Panc1 (cell line): ENCODE data around the gene UBFD1. TPM values are rescaled to one million over a fixed set of nuclear protein-coding genes. Genes with fewer than 3 reads are reported as not detected.

Experiments
- ATAC-seq: fragments of 200-7000 bp; cut with Tn5 transposase; 2 replicates; pipeline ENCODE4 v1.9.1; 2020; ENCODE audit warnings: mild to moderate bottlenecking, moderate library complexity
- BruUV-seq: library from RNA; stranded (reverse); fragments of 400-500 nt; replicated peaks from 2 replicates; lab custom pipeline; 2021; lab: Mats Ljungman, UMichigan
- CTCF ChIA-PET: fragments of 300-600 bp; sonication (Branson Sonifier 250); formaldehyde crosslinking; loops from one replicate; lab custom pipeline; 2022; ENCODE audit warnings: antibody characterized with exemption; lab: Charles Lee
- POLR2A ChIA-PET: fragments of 300-600 bp; sonication (Branson Sonifier 250); formaldehyde crosslinking; loops from one replicate; lab custom pipeline; 2022; ENCODE audit warnings: antibody characterized with exemption; lab: Charles Lee
- DNase-seq: peaks from one replicate; pipeline ENCODE4 v3.0.0-alpha.2; 2010; ENCODE audit warnings: low read depth, low spot score
- H3K27ac ChIP-seq: 2 replicates; pipeline ENCODE4 v1.5.1; 2011; ENCODE audit warnings: mild to moderate bottlenecking, low read length, inconsistent platforms
- H3K27me3 ChIP-seq: fragments of 200-500 bp; sonication (Bioruptor generic); 2 replicates; pipeline ENCODE4 v1.6.0; 2014; ENCODE audit warnings: low read length, inconsistent platforms; ENCODE audit not compliant: control insufficient read depth, insufficient read depth
- H3K36me3 ChIP-seq: fragments of 200-500 bp; sonication (Bioruptor generic); 2 replicates; pipeline ENCODE4 v1.5.1; 2014; ENCODE audit warnings: inconsistent platforms, mild to moderate bottlenecking, low read length, moderate library complexity; ENCODE audit not compliant: control insufficient read depth, insufficient read depth
- H3K4me1 ChIP-seq: 2 replicates; pipeline ENCODE4 v1.5.1; 2011; ENCODE audit warnings: inconsistent platforms, mild to moderate bottlenecking, low read length, moderate library complexity; ENCODE audit not compliant: control insufficient read depth, insufficient read depth
- H3K4me3 ChIP-seq, 2 experiments: 2 replicates each; pipeline ENCODE4 v1.5.1; 2011 to 2012; ENCODE audit warnings: low read depth in 2 of 2, low read length in 2 of 2, mild to moderate bottlenecking in 2 of 2, inconsistent platforms in 1 of 2, moderate library complexity in 1 of 2
- H3K9me3 ChIP-seq: fragments of 200-500 bp; sonication (Bioruptor generic); 2 replicates; pipeline ENCODE4 v1.5.1; 2014; ENCODE audit warnings: low read depth, mild to moderate bottlenecking, inconsistent platforms, low read length, moderate library complexity; ENCODE audit not compliant: control insufficient read depth, insufficient read depth
- POLR2AphosphoS5 ChIP-seq: IDR thresholded peaks from 2 replicates; pipeline ENCODE4 v1.6.1; 2012; ENCODE audit warnings: mild to moderate bottlenecking, low read depth, low read length, moderate library complexity
- SIN3A ChIP-seq: IDR thresholded peaks from 2 replicates; pipeline ENCODE4 v1.6.1; 2012; ENCODE audit warnings: low read depth, mild to moderate bottlenecking, low read length, moderate library complexity, borderline replicate concordance; ENCODE audit not compliant: insufficient read depth
- TCF7L2 ChIP-seq: IDR thresholded peaks from 2 replicates; pipeline ENCODE4 v1.6.1; 2011; ENCODE audit warnings: mild to moderate bottlenecking, low read depth, low read length, inconsistent platforms
- in situ Hi-C: cut with HindIII; loops from 2 replicates; pipeline ENCODE4 v1.10.0; 2016; ENCODE audit warnings: low sequenced_read_pairs, low pct_unique_long_range_greater_than_20kb
- intact Hi-C: fragments of 100-400 bp; cut with micrococcal nuclease; formaldehyde crosslinking; loops from one replicate; pipeline ENCODE4 v1.10.0; 2022; ENCODE audit not compliant: unreplicated experiment
- total RNA-seq: library from RNA; stranded (reverse); gene quantifications from one replicate; pipeline ENCODE4 v1.2.1, GENCODE V29; 2021; ENCODE audit not compliant: unreplicated experiment
- TF ChIP-seq, protein P1 (sequence below): fragments of 450-650 bp; IDR thresholded peaks from 2 replicates; pipeline ENCODE4 v1.5.1; 2017; ENCODE audit warnings: mild to moderate bottlenecking
- TF ChIP-seq, protein P2 (sequence below), 2 experiments: IDR thresholded peaks; 2 replicates each; pipeline ENCODE4 v1.6.1; 2011 to 2012; ENCODE audit warnings: low read depth in 2 of 2, control low read depth in 1 of 2, low read length in 1 of 2, mild to moderate bottlenecking in 1 of 2, moderate library complexity in 1 of 2; ENCODE audit not compliant: insufficient read depth in 1 of 2

The UBFD1 gene
- total RNA-seq, 1 experiment from 2014 or later = 102 TPM

DNA sequence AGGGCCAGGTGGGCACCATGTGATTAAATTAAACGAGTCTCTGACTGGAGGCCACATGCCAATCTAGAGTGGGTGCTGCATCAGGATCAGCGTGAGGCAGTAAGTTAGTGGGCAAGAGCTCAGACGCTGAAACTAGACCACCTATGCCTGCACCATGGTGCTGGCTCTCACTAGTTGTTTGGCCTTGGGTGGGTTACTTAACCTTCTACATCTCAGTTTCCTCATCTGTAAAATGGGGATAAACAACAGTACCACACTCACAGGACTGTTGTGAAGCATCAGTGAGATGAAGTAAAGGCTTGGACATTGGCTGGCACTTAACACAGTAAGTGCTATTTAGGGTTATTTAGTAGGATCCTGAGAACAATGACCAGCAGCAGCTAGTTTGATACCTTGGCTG, 32.7 kb downstream of the UBFD1 start:
- H3K4me3 ChIP-seq = no peak overlapping the region
- H3K27me3 ChIP-seq = no peaks in the 10 kb centered on the region
- BruUV-seq = no TSS peak
- ATAC-seq = no peak
- no peaks in the 10 kb centered on the region for H3K9me3 ChIP-seq
- no peak overlapping the region for H3K27ac ChIP-seq
- in situ Hi-C loops = no loop called here
- ChIA-PET CTCF (no interaction called here), POLR2A (no interaction called here)
- no peak for DNase-seq
- no peaks in the 10 kb centered on the region for H3K4me1 ChIP-seq
- TF ChIP-seq POLR2AphosphoS5 (no peak), TCF7L2 (no peak), SIN3A (no peak)
- TF ChIP-seq, protein P1, sequence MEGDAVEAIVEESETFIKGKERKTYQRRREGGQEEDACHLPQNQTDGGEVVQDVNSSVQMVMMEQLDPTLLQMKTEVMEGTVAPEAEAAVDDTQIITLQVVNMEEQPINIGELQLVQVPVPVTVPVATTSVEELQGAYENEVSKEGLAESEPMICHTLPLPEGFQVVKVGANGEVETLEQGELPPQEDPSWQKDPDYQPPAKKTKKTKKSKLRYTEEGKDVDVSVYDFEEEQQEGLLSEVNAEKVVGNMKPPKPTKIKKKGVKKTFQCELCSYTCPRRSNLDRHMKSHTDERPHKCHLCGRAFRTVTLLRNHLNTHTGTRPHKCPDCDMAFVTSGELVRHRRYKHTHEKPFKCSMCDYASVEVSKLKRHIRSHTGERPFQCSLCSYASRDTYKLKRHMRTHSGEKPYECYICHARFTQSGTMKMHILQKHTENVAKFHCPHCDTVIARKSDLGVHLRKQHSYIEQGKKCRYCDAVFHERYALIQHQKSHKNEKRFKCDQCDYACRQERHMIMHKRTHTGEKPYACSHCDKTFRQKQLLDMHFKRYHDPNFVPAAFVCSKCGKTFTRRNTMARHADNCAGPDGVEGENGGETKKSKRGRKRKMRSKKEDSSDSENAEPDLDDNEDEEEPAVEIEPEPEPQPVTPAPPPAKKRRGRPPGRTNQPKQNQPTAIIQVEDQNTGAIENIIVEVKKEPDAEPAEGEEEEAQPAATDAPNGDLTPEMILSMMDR = no peak
- TF ChIP-seq, protein P2, sequence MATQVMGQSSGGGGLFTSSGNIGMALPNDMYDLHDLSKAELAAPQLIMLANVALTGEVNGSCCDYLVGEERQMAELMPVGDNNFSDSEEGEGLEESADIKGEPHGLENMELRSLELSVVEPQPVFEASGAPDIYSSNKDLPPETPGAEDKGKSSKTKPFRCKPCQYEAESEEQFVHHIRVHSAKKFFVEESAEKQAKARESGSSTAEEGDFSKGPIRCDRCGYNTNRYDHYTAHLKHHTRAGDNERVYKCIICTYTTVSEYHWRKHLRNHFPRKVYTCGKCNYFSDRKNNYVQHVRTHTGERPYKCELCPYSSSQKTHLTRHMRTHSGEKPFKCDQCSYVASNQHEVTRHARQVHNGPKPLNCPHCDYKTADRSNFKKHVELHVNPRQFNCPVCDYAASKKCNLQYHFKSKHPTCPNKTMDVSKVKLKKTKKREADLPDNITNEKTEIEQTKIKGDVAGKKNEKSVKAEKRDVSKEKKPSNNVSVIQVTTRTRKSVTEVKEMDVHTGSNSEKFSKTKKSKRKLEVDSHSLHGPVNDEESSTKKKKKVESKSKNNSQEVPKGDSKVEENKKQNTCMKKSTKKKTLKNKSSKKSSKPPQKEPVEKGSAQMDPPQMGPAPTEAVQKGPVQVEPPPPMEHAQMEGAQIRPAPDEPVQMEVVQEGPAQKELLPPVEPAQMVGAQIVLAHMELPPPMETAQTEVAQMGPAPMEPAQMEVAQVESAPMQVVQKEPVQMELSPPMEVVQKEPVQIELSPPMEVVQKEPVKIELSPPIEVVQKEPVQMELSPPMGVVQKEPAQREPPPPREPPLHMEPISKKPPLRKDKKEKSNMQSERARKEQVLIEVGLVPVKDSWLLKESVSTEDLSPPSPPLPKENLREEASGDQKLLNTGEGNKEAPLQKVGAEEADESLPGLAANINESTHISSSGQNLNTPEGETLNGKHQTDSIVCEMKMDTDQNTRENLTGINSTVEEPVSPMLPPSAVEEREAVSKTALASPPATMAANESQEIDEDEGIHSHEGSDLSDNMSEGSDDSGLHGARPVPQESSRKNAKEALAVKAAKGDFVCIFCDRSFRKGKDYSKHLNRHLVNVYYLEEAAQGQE (IDR thresholded peaks at IDR 0.05; ENCODE audit: insufficient read depth in 1 of 2, low read depth in 2 of 2, low read length in 1 of 2) = no peak
- peaks cover 14% of the 10 kb centered on the region for H3K36me3 ChIP-seq
- intact Hi-C loops = no loop called here

DNA sequence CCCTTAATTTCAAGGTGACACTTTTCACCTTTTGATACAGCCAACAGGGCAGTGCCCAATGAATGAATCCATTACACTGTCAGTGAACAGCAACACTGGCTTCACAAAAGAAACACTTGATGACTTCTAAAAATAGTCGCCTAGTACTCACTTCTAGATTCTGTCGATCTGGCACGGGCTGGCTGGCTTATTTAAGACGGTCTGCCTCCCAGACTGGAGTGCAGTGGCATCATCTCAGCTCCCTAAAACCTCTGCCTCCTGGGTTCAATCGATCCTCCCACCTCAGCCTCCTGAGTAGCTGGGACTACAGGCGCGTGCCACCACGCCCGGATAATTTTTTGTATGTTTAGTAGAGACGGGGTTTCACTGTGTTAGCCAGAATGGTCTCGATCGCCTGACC, 36.7 kb downstream of the UBFD1 start:
- in situ Hi-C loops (no loop called here), intact Hi-C loops (no loop called here)
- no TSS peak for BruUV-seq
- ATAC-seq (no peak), DNase-seq (no peak)
- 0 out of 2 replicates have a peak, but pooled peaks cover 3% of the 10 kb centered on the region for H3K4me1 ChIP-seq
- CTCF ChIA-PET = no interaction called here
- no peaks in the 10 kb centered on the region for H3K27me3 ChIP-seq
- no peaks in the 10 kb centered on the region for H3K9me3 ChIP-seq
- H3K4me3 ChIP-seq = no peak overlapping the region; a peak in 1 of 4 replicates
- POLR2A ChIA-PET = no interaction called here
- peaks cover 10% of the 10 kb centered on the region for H3K36me3 ChIP-seq
- TF ChIP-seq POLR2AphosphoS5 = no peak
- TF ChIP-seq TCF7L2 = no peak
- TF ChIP-seq, protein P1 = no peak
- TF ChIP-seq, protein P2 (IDR thresholded peaks at IDR 0.05; ENCODE audit: insufficient read depth in 1 of 2, low read depth in 2 of 2, low read length in 1 of 2) = no peak
- no peak for TF ChIP-seq SIN3A
- H3K27ac ChIP-seq = no peak overlapping the region
